D721Med (cell line): ENCODE data around the gene MUSK.

ENCODE experiments used
- DNase-seq: peaks from one replicate; pipeline ENCODE4 v3.0.0; 2011; ENCODE audit warnings: low spot score; ENCODE audit not compliant: insufficient read length
- FAIRE-seq: peaks from 2 replicates; lab custom pipeline; 2011; peaks lifted over from hg19 to GRCh38; lab: Jason Lieb, UNC
- TF ChIP-seq, protein P1 (sequence below): IDR thresholded peaks from 2 replicates; pipeline ENCODE4 v1.5.1; 2012; ENCODE audit warnings: mild to moderate bottlenecking, control low read depth; ENCODE audit not compliant: insufficient read depth; ENCODE audit errors: missing control alignments

The MUSK gene

DNA sequence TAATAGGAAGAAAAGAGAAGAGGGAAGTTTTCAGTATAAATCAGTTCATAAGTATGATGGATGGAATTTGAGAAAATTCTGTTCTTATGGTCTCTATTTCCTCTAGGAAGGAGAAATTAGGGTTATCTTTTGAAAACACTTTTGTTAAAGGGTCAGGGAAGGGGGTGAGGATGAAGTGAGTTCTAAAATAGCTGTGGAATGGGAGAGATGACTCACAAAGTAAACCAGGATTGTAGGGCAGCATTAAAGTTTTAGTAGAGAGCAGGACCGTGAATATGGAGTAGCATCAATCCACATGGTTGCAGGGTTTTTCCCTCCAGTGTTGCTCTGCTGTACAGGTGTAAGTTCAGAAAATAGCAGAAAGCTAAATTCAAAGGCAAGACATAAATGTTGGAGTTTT is 32.4 kb downstream of the MUSK start:
- no peak for FAIRE-seq

DNA sequence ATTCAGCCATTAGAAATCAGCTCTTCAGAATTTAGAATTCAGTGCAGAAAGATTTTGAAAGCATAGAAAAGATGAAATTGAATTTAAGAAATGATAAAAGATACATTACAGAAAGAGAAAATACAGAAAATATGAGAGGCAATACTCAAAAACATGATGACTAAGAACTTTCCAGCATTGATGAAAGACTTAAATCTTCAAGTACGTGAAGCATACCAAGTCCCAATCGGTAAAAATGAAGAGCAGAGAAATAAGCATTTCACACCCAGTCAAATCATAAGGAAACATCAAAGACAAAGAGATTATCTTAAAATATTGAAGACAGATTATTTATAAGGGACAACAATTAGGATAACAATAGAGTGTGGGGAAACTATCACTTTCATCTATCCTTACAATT is 35.1 kb downstream of the MUSK start:
- FAIRE-seq (no peak), DNase-seq (no peak)
- TF ChIP-seq, protein P1, sequence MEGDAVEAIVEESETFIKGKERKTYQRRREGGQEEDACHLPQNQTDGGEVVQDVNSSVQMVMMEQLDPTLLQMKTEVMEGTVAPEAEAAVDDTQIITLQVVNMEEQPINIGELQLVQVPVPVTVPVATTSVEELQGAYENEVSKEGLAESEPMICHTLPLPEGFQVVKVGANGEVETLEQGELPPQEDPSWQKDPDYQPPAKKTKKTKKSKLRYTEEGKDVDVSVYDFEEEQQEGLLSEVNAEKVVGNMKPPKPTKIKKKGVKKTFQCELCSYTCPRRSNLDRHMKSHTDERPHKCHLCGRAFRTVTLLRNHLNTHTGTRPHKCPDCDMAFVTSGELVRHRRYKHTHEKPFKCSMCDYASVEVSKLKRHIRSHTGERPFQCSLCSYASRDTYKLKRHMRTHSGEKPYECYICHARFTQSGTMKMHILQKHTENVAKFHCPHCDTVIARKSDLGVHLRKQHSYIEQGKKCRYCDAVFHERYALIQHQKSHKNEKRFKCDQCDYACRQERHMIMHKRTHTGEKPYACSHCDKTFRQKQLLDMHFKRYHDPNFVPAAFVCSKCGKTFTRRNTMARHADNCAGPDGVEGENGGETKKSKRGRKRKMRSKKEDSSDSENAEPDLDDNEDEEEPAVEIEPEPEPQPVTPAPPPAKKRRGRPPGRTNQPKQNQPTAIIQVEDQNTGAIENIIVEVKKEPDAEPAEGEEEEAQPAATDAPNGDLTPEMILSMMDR: no peak

More for the DNA sequence above, 32.4 kb downstream of the MUSK start:
- TF ChIP-seq, protein P1: no peak
- DNase-seq: no peak

- no peak for FAIRE-seq
- DNase-seq: no peak
- TF ChIP-seq, protein P1: no peak
These were observed 38.8 kb downstream of the MUSK start for GRCh38 chr9:110707419-110707818.

DNA sequence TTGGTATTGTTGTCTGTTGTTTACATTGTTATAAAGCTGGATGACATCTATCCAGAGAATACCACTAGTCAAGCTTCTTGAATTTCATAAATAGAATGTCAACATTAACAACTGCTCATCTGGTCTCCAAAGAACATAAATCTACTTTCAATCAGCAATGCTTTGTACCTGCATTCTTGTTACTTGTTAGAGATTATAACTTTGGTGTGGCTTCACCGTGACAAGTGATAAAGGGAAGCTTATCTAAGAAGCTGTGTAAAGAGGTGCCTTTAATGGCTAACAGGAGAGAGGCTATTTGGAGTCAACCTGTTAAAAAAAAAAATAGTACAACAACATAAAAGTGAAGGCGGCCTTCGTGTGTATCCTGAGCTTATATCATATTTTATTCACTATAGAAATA is 41.8 kb downstream of the MUSK start:
- no peak for FAIRE-seq
- TF ChIP-seq, protein P1: no peak

GRCh38 chr9:110712955-110713354 is 44.4 kb downstream of the MUSK start:
- FAIRE-seq (no peak), DNase-seq (no peak)
- TF ChIP-seq, protein P1: no peak

More for the DNA sequence above, 41.8 kb downstream of the MUSK start:
- DNase-seq: no peak

- FAIRE-seq (no peak), DNase-seq (no peak)
- TF ChIP-seq, protein P1: no peak
These were observed 45.7 kb downstream of the MUSK start for GRCh38 chr9:110714314-110714713.

DNA sequence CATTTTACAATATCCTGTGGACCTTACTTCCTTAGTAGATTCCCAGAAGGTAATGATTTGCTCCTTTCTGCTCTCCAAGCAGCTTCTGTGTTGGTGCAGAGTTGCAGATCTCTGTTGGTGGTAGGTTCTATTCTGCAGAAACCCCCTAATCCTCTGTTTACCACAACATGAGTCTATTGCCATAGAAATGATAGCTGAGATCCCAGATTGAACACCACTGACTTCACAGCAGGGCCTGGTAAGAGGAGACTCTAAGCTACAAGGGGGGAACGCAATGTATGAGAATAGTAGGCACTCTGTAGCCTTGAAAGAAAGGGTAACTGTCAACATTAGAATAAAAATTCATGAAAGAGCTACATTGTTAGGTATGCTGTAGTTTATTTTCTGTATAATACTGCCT is 59.5 kb downstream of the MUSK start:
- FAIRE-seq: no peak
- TF ChIP-seq, protein P1: no peak
- no peak for DNase-seq
